GM23338 (cell line): Measurements from ENCODE around the gene MRPL23. TPM values are rescaled to one million over a fixed set of nuclear protein-coding genes. Genes with fewer than 3 reads are reported as not detected.

ENCODE experiments used
- ATAC-seq: fragments of 200-7000 bp; cut with Tn5 transposase; 3 replicates; pipeline ENCODE4 v1.9.1; 2020
- DNase-seq: peaks from one replicate; pipeline ENCODE4 v3.0.0-alpha.2; 2015; ENCODE audit warnings: low spot score
- H2AFZ ChIP-seq: fragments of 200-600 bp; sonication (generic); 2 replicates; pipeline ENCODE4 v1.8.0; 2016; ENCODE audit warnings: antibody characterized with exemption, mild to moderate bottlenecking, moderate library complexity
- H3F3A ChIP-seq: fragments of 200-600 bp; sonication (generic); replicated peaks from 2 replicates; pipeline ENCODE4 v1.8.0; 2017; ENCODE audit warnings: antibody characterized with exemption, mixed run types, low read depth
- H3K27ac ChIP-seq: fragments of 200-600 bp; sonication (generic); 2 replicates; pipeline ENCODE4 v1.6.1; 2016; ENCODE audit warnings: low read depth
- H3K27me3 ChIP-seq: fragments of 200-600 bp; sonication (generic); 2 replicates; pipeline ENCODE4 v1.8.0; 2016; ENCODE audit warnings: mild to moderate bottlenecking, mixed run types, moderate library complexity; ENCODE audit not compliant: insufficient read depth
- H3K36me3 ChIP-seq: fragments of 200-600 bp; sonication (generic); 2 replicates; pipeline ENCODE4 v1.8.0; 2016; ENCODE audit warnings: mild to moderate bottlenecking; ENCODE audit not compliant: insufficient read depth
- H3K4me1 ChIP-seq: fragments of 200-600 bp; sonication (generic); 2 replicates; pipeline ENCODE4 v1.8.0; 2016; ENCODE audit warnings: mild to moderate bottlenecking, moderate library complexity; ENCODE audit not compliant: insufficient read depth
- H3K4me2 ChIP-seq: fragments of 200-600 bp; sonication (generic); 2 replicates; pipeline ENCODE4 v1.7.1; 2017; ENCODE audit warnings: mixed run types
- H3K4me3 ChIP-seq: fragments of 200-600 bp; sonication (generic); 2 replicates; pipeline ENCODE4 v1.6.1; 2016; ENCODE audit warnings: mixed run types
- H3K79me2 ChIP-seq: fragments of 200-600 bp; sonication (generic); replicated peaks from 2 replicates; pipeline ENCODE4 v1.8.0; 2017; ENCODE audit warnings: mild to moderate bottlenecking; ENCODE audit not compliant: insufficient read depth
- H3K9me2 ChIP-seq: fragments of 200-600 bp; sonication (generic); 2 replicates; pipeline ENCODE4 v1.8.0; 2017; ENCODE audit not compliant: insufficient read depth
- H4K20me1 ChIP-seq: fragments of 200-600 bp; sonication (generic); replicated peaks from 2 replicates; pipeline ENCODE4 v1.8.0; 2017; ENCODE audit warnings: mild to moderate bottlenecking; ENCODE audit not compliant: insufficient read depth
- H3K27ac Mint-ChIP-seq: 2 replicates; pipeline ENCODE4 v1.8.0; 2020; ENCODE audit warnings: inconsistent platforms, mild to moderate bottlenecking, moderate library complexity, mixed read lengths
- H3K27me3 Mint-ChIP-seq: 3 replicates; pipeline ENCODE4 v1.8.0; 2022; ENCODE audit warnings: low read depth, mild to moderate bottlenecking, moderate library complexity, mixed read lengths, inconsistent platforms; ENCODE audit not compliant: insufficient read depth, poor library complexity
- H3K36me3 Mint-ChIP-seq: 3 replicates; pipeline ENCODE4 v1.8.0; 2021; ENCODE audit warnings: low read depth, mild to moderate bottlenecking, inconsistent platforms, moderate library complexity, mixed read lengths
- H3K4me1 Mint-ChIP-seq: 3 replicates; pipeline ENCODE4 v1.8.0; 2020; ENCODE audit warnings: mild to moderate bottlenecking, inconsistent platforms, mixed read lengths
- H3K4me3 Mint-ChIP-seq: 3 replicates; pipeline ENCODE4 v1.8.0; 2021; ENCODE audit warnings: moderate library complexity, mild to moderate bottlenecking, inconsistent platforms, mixed read lengths
- H3K9me3 Mint-ChIP-seq: 3 replicates; pipeline ENCODE4 v1.8.0; 2020; ENCODE audit warnings: moderate library complexity, mild to moderate bottlenecking, inconsistent platforms, mixed read lengths
- CREB1 ChIP-seq: fragments of 250-450 bp; sonication (Bioruptor Pico); IDR thresholded peaks from 2 replicates; pipeline ENCODE4 v1.5.0; 2020; ENCODE audit warnings: low read depth, mild to moderate bottlenecking, moderate library complexity
- EZH2 ChIP-seq: fragments of 200-600 bp; sonication (generic); IDR thresholded peaks from one replicate; pipeline ENCODE4 v1.8.0; 2017; ENCODE audit warnings: antibody characterized with exemption, mild to moderate bottlenecking, low read depth; ENCODE audit not compliant: unreplicated experiment
- JUNB ChIP-seq: IDR thresholded peaks from one replicate; pipeline ENCODE4 v1.6.1; 2016; ENCODE audit warnings: antibody characterized with exemption; ENCODE audit not compliant: unreplicated experiment
- STAT1 ChIP-seq: IDR thresholded peaks from one replicate; pipeline ENCODE4 v1.6.1; 2016; ENCODE audit warnings: antibody characterized with exemption; ENCODE audit not compliant: unreplicated experiment
- ZNF114 ChIP-seq: fragments of 250-450 bp; sonication (Bioruptor Pico); IDR thresholded peaks from 2 replicates; pipeline ENCODE4 v1.5.0; 2020; ENCODE audit warnings: mild to moderate bottlenecking, moderate library complexity
- ZNF331 ChIP-seq: fragments of 250-450 bp; sonication (Bioruptor Pico); IDR thresholded peaks from 2 replicates; pipeline ENCODE4 v1.5.0; 2020; ENCODE audit warnings: low read depth, mild to moderate bottlenecking, moderate library complexity
- polyA plus RNA-seq: library from polyadenylated mRNA; unstranded; fragments of >200 nt; fragmentation: Nextera tagmentation; extraction: Ambion mirVana; gene quantifications from 2 replicates; pipeline ENCODE4 v1.2.1, GENCODE V29; 2016
- total RNA-seq: library from RNA; depleted of rRNA; stranded (reverse); fragments of >200 nt; shearing (Covaris generic); gene quantifications from 2 replicates; pipeline ENCODE4 v1.2.3, GENCODE V29; 2014
- TF ChIP-seq, protein P1 (sequence below), 2 experiments: fragments of 200-600 bp in 1 of 2; sonication (generic) in 1 of 2; conservative IDR thresholded peaks; 2 replicates each; pipeline versions ENCODE4 v1.5.1 to v1.6.1; 2016 to 2017; ENCODE audit warnings: antibody characterized with exemption in 2 of 2, low read depth in 2 of 2, mild to moderate bottlenecking in 2 of 2, moderate library complexity in 1 of 2
- TF ChIP-seq, protein P2 (sequence below): IDR thresholded peaks from 2 replicates; pipeline ENCODE4 v1.6.1; 2016; ENCODE audit warnings: antibody characterized with exemption
- TF ChIP-seq, protein P3 (sequence below): fragments of 250-450 bp; sonication (Bioruptor Pico); IDR thresholded peaks from 2 replicates; pipeline ENCODE4 v1.5.0; 2020; ENCODE audit warnings: mild to moderate bottlenecking, moderate library complexity

MRPL23 gene
- total and polyA plus RNA-seq, 2 experiments from 2014 or later = 84.7 to 91.5 TPM

GRCh38 chr11:1989953-1990352 lies 42.8 kb downstream of the MRPL23 start:
- H3K4me1 Mint-ChIP-seq = no peaks in the 10 kb centered on the region
- no peaks in the 10 kb centered on the region for H4K20me1 ChIP-seq
- no peaks in the 10 kb centered on the region for H3K9me3 Mint-ChIP-seq
- no peak overlapping the region for H2AFZ ChIP-seq
- no peak overlapping the region for H3K4me2 ChIP-seq
- H3K36me3 ChIP-seq = no peaks in the 10 kb centered on the region
- no peak overlapping the region for H3K4me3 Mint-ChIP-seq
- no peaks in the 10 kb centered on the region for H3K79me2 ChIP-seq
- H3K36me3 Mint-ChIP-seq = no peaks in the 10 kb centered on the region
- H3K4me3 ChIP-seq = no peak overlapping the region
- H3K9me2 ChIP-seq = no peaks in the 10 kb centered on the region
- TF ChIP-seq, protein P1, sequence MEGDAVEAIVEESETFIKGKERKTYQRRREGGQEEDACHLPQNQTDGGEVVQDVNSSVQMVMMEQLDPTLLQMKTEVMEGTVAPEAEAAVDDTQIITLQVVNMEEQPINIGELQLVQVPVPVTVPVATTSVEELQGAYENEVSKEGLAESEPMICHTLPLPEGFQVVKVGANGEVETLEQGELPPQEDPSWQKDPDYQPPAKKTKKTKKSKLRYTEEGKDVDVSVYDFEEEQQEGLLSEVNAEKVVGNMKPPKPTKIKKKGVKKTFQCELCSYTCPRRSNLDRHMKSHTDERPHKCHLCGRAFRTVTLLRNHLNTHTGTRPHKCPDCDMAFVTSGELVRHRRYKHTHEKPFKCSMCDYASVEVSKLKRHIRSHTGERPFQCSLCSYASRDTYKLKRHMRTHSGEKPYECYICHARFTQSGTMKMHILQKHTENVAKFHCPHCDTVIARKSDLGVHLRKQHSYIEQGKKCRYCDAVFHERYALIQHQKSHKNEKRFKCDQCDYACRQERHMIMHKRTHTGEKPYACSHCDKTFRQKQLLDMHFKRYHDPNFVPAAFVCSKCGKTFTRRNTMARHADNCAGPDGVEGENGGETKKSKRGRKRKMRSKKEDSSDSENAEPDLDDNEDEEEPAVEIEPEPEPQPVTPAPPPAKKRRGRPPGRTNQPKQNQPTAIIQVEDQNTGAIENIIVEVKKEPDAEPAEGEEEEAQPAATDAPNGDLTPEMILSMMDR (conservative IDR thresholded peaks at IDR 0.05; ENCODE audit: low read depth in 2 of 2) = no peak
- TF ChIP-seq JUNB (no peak), EZH2 (no peak), ZNF114 (CRISPR knock-in tag) (no peak), STAT1 (no peak), CREB1 (CRISPR knock-in tag) (no peak), ZNF331 (no peak)
- TF ChIP-seq, protein P2, sequence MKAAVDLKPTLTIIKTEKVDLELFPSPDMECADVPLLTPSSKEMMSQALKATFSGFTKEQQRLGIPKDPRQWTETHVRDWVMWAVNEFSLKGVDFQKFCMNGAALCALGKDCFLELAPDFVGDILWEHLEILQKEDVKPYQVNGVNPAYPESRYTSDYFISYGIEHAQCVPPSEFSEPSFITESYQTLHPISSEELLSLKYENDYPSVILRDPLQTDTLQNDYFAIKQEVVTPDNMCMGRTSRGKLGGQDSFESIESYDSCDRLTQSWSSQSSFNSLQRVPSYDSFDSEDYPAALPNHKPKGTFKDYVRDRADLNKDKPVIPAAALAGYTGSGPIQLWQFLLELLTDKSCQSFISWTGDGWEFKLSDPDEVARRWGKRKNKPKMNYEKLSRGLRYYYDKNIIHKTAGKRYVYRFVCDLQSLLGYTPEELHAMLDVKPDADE = no peak
- TF ChIP-seq, protein P3, sequence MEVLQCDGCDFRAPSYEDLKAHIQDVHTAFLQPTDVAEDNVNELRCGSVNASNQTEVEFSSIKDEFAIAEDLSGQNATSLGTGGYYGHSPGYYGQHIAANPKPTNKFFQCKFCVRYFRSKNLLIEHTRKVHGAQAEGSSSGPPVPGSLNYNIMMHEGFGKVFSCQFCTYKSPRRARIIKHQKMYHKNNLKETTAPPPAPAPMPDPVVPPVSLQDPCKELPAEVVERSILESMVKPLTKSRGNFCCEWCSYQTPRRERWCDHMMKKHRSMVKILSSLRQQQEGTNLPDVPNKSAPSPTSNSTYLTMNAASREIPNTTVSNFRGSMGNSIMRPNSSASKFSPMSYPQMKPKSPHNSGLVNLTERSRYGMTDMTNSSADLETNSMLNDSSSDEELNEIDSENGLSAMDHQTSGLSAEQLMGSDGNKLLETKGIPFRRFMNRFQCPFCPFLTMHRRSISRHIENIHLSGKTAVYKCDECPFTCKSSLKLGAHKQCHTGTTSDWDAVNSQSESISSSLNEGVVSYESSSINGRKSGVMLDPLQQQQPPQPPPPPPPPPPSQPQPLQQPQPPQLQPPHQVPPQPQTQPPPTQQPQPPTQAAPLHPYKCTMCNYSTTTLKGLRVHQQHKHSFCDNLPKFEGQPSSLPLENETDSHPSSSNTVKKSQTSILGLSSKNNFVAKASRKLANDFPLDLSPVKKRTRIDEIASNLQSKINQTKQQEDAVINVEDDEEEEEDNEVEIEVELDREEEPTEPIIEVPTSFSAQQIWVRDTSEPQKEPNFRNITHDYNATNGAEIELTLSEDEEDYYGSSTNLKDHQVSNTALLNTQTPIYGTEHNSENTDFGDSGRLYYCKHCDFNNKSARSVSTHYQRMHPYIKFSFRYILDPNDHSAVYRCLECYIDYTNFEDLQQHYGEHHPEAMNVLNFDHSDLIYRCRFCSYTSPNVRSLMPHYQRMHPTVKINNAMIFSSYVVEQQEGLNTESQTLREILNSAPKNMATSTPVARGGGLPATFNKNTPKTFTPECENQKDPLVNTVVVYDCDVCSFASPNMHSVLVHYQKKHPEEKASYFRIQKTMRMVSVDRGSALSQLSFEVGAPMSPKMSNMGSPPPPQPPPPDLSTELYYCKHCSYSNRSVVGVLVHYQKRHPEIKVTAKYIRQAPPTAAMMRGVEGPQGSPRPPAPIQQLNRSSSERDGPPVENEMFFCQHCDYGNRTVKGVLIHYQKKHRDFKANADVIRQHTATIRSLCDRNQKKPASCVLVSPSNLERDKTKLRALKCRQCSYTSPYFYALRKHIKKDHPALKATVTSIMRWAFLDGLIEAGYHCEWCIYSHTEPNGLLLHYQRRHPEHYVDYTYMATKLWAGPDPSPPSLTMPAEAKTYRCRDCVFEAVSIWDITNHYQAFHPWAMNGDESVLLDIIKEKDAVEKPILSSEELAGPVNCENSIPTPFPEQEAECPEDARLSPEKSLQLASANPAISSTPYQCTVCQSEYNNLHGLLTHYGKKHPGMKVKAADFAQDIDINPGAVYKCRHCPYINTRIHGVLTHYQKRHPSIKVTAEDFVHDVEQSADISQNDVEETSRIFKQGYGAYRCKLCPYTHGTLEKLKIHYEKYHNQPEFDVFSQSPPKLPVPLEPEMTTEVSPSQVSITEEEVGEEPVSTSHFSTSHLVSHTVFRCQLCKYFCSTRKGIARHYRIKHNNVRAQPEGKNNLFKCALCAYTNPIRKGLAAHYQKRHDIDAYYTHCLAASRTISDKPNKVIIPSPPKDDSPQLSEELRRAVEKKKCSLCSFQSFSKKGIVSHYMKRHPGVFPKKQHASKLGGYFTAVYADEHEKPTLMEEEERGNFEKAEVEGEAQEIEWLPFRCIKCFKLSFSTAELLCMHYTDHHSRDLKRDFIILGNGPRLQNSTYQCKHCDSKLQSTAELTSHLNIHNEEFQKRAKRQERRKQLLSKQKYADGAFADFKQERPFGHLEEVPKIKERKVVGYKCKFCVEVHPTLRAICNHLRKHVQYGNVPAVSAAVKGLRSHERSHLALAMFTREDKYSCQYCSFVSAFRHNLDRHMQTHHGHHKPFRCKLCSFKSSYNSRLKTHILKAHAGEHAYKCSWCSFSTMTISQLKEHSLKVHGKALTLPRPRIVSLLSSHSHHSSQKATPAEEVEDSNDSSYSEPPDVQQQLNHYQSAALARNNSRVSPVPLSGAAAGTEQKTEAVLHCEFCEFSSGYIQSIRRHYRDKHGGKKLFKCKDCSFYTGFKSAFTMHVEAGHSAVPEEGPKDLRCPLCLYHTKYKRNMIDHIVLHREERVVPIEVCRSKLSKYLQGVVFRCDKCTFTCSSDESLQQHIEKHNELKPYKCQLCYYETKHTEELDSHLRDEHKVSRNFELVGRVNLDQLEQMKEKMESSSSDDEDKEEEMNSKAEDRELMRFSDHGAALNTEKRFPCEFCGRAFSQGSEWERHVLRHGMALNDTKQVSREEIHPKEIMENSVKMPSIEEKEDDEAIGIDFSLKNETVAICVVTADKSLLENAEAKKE (CRISPR knock-in tag) = no peak
- ATAC-seq (no peak), DNase-seq (no peak)
- no peaks in the 10 kb centered on the region for H3K27me3 ChIP-seq
- no peaks in the 10 kb centered on the region for H3K4me1 ChIP-seq
- H3K27me3 Mint-ChIP-seq = no peaks in the 10 kb centered on the region
- no peak overlapping the region for H3K27ac ChIP-seq
- H3K27ac Mint-ChIP-seq = no peak overlapping the region
- H3F3A ChIP-seq = no peaks in the 10 kb centered on the region
